Measurements from ENCODE around the gene FCAMR.
A peak's percentile ranks its signal among the peaks of the same experiment; 100 is the strongest.
"Not testable (repeated sequence)": the region's sequence is repeated elsewhere in the genome, so short reads cannot be mapped to it uniquely, and the experiment has no call there.

The FCAMR gene

DNA sequence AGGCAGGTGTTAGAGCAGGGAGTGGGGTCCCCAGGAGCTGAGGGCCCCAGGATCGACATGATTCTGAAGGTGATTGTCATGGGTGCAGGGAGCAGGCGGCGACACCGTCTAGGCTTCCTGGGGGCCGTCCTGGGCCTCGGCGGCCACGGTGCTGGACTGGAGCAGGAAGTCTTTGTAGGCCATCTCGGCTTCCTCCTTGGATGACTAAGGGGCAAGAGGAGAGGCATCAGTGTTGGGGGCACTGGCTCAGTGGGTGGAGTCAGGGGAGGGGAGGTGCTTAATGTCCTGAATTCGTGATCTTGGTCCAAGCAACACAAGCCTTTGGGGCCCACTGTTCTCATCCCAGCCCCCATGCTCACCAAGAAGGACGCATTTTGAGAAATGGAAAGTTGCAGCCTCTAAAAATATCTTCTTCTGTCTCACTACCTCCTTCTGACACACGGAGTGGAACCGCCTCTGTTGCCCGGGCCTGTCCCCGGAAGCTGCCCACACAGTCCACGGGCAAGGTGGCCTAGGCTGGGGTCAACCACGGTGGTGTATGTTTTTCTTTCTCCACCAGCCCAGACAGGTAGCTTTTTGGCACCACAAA is 40.0 kb downstream of the FCAMR start:
- no peak for FAIRE-seq

DNA sequence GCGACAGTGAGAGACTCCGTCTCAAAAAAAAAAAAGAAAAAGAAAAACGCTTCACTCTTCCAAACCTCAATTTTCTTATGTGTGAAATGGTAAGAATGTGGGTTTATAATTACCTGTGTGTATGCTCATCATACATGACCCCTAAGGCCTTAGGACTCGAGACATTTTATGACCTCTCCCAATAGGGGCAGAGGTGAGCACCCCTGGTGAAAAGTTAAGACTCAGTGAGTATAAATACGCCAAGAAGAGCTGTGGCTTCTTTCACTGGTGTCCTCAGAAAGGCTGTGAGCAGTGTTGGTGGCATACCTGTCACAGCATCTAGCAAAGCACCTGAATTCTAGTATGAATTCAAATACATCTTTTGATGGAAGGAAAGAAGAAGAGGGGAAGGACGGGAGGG is 40.7 kb downstream of the FCAMR start:
- no peak for FAIRE-seq

DNA sequence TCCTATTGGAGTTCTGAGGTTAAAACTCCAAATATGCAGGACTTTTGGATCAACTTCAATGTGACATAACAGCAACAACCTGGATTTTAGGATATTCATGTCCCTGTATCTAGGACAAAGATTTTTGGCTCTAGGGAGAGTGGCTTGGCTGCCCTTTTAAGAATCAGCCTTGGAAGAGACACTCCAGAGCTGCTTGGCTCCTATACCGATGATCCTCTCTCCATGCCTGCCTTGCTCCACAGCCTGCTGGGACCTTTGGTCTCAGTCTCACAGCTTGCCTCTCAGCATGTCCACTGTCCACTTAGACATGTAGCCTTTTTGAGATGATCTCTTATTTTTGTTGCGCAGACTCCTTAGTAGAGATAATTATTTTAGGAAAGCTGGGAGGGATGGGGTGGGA is 44.0 kb downstream of the FCAMR start:
- FAIRE-seq, result no peak

DNA sequence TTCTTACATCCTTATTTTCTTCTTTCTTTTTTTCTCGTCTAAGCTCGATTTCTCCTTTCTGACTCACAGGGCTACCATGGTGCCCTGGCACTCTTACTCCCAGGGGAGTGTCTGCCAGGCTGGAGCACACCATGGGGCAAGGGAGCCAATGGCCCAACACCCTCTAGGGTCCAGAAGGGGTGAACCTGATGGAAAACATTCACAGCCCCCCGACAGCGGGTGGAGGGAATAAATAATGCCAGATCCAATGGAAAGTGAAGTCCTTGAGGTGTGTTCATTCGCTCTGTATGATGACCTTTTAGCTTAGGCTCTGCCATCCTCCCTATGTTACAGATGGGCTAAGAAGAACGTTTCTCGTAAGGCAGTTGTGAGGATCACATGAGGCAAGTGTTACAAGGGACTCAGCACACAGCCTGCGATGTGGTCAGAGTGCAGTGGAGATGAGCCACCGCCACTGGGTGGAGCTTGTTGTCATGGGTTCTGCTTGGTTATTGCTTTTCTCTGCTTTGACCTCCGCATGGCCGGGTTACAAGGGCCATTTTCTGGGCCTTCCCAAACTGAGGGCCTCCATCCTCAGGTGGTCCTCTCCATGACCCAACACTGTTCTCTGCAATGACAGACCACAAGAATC is 45.0 kb downstream of the FCAMR start:
- no peak for FAIRE-seq

DNA sequence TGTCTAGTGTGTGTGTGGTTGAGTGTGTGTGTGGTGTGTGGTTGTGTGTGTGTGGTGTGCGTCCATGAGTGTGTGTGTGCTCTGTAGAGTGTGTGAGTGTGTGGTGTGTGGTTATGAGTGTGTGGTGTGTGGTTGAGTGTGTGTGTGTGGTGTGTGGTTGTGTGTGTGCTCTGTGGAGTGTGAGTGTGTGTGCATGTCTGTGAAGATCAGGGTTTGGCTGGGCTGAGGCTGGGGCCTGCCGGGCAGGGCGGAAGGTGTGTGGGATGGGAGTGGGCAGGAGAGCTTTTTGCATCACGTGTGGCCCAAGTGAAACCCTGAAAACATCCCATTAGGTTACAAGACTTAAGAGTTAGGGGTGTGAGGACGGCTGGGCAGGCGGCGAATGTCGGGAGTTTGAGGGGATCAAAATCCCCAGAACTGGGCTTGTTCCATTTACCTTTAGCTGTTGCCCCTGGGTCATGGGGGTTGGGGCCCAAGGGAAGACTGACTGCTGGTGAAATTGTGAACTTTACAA is 45.6 kb downstream of the FCAMR start:
- no peak for FAIRE-seq

DNA sequence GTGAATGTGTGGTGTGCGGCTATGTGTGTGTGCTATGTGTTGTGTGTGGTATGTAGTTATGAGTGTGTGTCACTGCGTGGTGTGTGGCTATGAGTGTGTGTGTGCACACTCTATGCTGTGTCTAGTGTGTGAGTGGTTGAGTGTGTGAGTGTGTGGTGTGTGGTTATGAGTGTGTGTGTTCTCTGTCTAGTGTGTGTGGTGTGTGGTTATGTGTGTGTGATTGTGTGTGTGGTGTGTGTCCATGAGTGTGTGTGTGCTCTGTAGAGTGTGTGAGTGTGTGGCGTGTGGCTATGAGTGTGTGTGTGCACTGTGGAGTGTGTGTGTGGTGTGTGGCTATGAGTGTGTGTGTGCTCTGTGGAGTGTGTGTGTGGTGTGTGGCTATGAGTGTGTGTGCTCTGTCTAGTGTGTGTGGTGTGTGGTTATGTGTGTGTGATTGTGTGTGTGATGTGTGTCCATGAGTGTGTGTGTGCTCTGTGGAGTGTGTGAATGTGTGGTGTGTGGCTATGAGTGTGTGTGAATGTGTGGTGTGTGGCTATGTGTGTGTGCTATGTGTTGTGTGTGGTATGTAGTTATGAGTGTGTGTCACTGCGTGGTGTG is 46.2 kb downstream of the FCAMR start:
- not testable (repeated sequence) for FAIRE-seq

DNA sequence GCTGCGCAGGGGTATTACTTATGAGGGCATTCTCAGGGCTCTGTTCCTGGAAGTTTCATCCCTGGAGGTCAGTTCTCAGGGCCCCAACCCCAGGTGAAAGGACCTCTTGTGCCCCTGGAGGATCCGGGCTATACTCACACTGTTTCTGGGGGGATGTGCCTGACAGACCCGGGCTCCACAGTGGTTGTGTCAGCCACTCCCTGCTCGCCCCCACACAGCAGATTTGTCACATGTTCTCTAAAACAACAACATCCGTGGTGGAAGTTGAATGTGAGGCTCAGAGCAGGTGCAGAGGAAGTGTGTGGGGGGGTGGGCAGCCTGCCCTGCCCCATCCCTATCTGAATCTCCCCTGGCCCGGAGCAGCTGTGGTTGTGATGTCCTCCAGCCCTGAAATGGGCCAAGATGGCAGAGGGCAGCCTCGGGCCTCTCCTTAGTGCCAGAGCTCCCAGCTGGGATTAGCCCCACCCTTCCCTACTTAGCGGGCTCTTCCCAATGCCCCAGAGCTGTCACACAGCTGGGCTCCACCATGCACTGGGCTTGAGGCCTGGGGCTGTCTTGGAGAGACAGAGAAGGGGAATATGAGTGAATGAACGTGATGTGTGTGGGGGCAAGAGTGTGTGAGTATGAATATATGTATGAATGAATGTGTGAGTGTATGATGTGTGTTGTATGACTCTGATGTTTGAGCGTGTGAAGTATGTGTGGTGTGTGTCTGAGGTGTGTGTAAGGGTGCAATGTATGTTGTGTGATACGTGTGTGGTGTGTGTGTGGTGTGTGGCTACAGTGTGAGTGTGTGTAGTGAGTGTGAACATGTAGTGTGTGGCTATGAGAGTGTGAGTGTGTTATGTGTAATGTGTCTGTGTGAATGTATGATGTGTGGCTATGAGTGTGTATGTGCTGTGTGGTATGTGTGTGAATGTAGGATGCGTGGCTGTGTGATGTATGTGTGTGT is 47.0 kb downstream of the FCAMR start:
- no peak for FAIRE-seq

DNA sequence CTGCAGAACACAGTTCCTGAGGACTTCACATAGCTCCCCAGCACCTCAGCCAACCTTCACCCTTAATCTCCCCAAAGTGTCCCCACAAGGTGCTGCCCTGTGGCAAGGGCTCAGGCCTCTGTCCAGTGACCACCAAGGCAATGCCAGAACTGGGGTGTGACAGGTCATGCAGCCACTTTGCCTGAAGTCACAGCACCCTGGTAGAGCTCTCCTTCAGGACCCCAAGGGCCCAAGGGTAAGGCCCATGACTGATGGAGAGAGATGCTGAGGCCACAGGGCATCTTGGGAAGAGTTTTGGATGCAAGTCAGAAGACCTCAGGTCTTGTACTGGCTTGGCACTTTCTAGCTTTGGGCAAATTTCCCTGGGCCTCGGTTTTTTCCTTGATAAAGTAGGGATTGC is 47.7 kb downstream of the FCAMR start:
- no peak for FAIRE-seq

DNA sequence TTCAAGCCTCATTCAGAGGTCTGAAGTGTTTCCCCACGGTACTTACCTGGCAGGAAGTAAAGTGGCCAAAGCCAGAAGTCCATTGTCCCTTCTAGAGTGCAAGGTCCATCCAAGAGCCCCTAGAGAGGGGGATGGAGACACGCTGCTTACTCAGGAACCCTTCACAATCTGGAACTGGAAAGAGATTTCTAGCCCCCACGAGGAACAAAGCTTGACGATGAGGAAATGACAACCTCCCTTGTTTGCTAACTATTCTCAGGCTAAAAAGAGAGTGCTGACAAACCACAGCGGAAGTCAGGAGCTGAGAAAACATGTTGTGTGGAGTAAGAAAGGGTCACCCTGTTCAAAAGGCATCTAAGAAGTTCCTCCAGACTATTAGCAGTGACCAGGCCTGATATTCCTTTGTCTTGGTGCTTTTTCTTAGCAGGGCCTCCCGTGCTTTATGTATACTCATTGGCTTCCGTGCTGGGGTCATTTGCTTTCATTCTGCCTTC is 48.4 kb downstream of the FCAMR start, which contains the start of gene FCMR:
TSS of gene FCMR (minus strand) at position 170 of the 494 bp plus-strand sequence. CDS start at position 83, 87 bp downstream.
- FAIRE-seq, result no peak

DNA sequence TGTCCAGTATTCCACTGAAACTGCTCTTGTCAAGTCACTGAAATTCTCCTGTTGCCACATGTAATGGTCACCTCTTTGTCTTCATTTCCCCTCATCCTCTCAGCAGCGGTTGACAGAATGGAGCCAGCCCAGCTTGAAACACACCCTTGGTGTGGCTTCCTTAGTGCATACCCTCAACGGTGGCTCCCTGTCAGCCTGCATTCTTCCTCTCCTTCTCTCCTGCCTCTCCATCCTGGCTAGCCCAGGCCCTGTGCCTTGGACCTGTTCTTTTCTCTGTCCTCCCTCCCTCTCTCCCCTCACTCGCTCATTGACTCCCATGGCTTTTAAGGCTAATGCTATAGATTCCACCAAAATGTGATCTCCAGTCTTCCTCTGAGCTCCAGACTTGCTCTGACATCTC is 52.2 kb downstream of the FCAMR start:
- FAIRE-seq, result no peak

DNA sequence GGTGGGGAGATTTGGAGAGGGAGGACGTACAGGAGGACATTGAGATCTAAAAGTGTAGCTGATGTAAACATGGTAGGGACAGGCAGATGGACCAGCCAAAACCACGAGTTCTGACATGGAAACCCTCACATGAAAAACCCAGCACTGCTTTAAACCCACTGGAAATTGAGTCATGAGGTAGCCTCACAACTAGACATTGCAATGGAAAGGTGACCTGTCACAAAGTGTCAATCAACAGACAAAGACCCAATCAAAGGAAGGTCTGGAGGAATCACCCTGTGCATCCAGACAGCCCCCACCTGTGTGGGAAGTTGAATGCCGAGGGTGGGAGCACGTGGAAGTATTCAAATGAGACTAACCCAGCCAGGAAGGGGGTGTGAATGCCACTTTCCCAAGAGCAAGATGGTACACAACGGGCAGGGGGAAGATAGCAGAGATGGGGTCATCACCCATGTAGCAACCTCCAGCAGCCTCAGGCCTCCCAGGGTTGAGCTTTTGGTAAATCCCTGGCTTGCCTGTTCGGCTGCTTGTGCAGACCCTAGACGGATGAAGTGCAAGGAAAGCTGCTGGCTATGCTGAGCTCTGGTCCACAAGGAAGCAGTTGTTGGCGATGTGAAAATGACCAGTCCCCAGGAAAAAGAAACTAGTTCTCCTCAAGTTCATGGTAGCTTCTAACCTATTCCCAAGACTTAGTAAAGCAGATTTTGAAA is 54.1 kb downstream of the FCAMR start:
- FAIRE-seq, result no peak

DNA sequence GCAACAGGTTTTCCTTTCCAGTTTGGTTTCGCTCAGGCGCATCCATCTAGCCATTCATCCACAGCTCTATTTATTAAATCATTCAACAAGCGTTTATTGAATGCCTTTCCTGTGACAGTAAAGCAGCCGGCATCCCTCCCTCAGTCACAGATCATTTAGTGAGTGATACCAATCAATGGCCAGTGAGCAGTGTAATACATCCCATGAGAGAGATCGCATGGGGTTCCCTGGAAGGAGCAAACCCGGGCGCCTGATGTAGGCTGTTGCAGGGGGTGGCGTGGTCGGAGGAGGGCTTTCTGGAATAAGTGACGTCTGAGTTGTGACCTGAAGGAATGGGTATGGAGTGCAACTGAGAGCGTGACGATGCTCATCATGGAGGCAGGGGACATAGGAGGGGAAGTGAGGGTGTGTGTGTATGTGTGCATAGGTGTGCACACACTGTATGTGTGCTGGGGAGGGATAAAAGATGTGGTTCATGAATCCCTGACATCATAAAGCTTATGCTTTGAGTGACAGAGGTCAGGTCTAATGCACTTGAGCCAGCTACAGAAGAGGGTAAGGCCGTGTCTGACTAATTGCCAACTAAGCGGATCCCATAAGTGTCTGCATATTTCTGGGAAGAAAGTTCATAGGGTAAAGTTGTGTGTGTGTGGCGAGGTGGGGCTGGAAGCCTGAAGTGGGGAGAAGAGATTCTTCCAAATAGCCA is 55.1 kb downstream of the FCAMR start:
- no peak for FAIRE-seq

DNA sequence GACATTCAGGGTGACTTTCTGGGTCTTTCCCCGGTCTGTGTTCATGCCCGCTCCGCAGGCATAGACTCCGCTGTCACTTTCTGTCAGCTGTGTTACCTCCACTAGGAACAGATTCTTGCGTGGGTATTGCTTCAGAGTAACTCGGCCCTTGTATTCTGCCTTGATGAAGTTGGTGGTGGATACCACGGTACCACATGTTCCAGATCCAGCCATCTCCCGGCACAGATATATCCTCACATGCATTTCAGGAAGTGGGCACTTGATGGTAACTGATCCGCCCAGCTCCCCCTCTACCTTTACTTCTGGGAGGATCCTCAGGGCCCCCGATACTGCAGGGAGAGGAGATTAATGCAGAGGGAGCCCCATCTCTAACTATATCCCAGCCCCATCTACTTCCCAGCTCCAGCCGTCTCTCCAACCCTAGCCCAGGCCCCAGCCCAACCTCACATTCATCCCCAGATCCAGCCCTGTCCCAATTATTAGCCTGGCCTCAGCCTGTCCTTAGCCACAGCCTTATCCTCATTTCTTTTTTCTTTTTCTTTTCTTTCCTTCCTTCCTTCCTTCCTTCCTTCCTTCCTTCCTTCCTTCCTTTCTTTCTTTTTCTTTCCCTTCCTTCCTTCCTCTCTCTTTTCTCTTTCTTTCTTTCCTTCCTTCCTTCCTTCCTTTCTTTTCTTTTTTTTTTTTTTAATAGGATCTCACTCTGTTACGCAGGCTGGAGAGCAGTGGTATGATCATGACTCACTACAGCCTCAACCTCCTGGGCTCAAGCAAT is 56.3 kb downstream of the FCAMR start:
- FAIRE-seq, result no peak

DNA sequence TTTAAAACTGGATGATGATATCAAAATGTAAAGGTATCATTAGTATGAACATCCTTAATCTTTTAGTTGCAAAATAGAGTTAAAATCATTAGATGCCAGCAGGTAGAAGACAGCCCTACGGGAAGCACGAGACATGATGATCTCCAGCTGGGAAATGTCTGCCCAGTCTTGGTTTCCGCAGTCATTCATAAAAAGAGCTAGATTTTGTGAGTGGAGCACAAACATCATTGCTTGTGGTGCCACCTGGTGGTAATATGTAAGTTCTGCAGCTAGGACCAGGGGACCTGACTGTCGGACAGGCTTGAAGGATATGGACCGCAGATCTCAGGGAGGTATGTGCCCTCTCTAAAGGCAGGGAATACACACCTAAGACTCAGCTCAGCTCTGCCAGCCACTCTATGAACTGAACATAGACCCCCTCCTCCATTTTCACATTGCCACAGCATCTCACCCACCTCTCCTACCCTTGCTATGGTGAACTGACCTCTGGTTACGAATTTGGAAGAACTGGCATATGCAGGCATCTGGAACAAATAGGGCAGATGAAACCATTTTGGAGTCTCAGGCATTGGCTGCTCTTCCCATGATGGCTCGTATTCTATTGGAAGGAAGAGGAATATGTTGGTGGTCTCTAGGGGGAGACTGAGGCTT is 57.7 kb downstream of the FCAMR start:
- FAIRE-seq, result no peak

DNA sequence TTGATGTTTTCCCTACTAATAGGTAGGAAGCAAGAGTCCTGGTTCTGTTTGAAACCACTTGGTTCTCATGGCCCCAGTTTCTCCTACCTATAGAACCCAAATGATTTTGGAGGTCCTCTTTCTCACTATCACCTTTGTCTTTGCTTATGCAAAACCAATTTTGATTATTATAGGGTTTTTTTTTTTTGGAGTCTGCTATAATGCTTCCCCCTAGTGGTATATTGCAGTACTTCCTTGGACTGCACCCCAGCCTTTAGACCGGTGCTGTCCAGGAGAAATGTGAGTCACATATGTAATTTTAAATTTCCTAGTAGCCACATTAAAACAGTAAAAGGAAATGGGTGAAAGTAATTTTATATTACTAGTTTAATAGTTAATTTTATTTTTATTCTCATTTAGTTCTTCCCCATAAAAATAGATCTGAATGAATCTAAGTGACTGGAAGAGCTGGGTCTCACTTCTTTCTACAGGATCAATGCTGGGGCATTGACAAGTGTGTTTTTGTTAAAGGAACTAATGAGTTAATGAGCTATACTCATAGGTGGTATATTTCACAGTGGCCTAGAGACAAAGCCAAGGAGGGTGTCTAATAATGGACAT is 59.1 kb downstream of the FCAMR start:
- peak; percentile 42 for FAIRE-seq

DNA sequence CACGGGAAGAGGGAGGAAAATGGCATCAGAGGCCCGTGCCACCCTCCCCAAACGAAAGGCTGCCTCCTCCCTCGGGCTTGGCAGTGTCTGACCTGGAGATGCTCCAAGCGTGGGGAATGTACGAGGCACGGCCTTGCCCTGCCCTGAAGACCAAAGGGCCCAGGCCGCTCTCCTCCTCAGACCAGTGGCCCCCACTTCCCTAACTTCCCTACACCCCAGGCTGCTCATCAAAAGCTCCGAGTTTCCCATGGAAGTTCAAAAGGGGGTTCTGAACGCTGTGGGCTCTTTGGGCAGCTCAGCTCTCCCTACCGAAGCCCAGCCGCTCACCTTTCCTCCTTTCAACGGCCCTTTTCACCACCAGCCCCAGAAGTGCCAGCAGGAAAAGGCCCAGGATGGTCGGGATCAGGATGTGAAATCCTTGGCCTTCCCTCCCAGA is 60.4 kb downstream of the FCAMR start:
- no peak for FAIRE-seq

DNA sequence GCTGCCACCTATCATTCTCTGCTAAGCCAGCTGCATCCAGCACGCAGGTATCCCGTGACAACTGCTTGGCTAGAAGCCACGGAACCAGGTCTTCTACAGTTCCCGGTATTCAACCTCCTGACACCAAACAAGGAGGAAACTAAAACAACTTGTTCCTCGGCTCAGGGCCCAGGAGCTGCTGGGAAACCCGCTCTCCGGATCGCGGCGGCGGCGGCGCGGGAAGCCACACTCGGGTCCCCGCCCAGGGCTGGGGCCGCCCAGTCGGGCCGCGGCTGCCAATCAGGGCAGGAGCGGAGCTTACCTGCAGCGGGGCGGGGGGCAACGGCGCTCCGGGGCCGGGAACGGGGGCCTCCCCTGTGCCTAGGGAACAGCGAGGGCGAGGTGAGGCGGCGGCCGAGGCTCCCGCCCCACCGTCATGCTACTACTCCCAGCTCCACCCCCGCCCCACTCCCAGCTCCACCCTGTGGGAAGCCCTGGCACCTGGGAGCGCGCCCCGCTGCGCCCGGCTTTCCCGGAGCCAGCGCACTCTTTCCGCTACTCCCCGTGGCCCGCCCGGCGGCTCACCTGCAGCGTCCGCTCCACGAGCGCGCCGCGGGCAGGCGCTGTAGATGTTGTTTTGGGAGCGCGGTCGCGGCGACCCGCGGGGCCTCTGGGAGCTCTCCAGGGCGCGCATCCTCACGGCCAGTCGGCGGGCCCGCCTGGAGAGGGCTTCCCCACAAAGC is 60.9 kb downstream of the FCAMR start:
- no peak for FAIRE-seq

DNA sequence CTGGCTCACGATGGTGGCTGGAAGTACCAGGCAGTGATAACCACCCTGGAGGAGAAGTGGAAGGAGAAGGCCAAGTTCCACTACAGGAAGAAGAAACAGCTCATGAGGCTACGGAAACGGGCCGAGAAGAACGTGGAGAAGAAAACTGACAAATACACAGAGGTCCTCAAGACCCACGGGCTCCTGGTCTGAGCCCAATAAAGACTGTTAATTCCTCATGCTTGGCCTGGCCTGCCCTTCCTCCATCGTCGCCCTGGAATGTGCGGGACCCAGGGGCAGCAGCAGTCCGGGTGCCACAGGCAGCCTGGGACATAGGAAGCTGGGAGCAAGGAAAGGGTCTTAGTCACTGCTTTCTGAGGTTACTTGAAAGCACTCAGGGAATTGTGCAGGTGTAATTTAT is 62.2 kb downstream of the FCAMR start:
- FAIRE-seq, result no peak
